ENCODE data around the gene TRPM6. TPM values are rescaled to one million over a fixed set of nuclear protein-coding genes. Genes with fewer than 3 reads are reported as not detected.

The TRPM6 gene
- total RNA-seq, 1 donor from 2014 or later, result 0.21 TPM

GRCh38 chr9:74755355-74755754 lies 132.4 kb downstream of the TRPM6 start:
- H3K27me3 ChIP-seq (ENCODE audit: control insufficient read depth, insufficient read depth, low read length), result no peaks in the 10 kb centered on the region
- no peak overlapping the region for H3K4me3 ChIP-seq (ENCODE audit: low read depth, low read length)
- TF ChIP-seq CTCF (IDR thresholded peaks at IDR 0.05; ENCODE audit: insufficient read depth, low read length, poor library complexity, severe bottlenecking), result no peak
- DNase-seq (ENCODE audit: low read depth), result no peak
- H3K36me3 ChIP-seq (ENCODE audit: control insufficient read depth, insufficient read depth, low read length), result no peaks in the 10 kb centered on the region

- TF ChIP-seq CTCF (IDR thresholded peaks at IDR 0.05; ENCODE audit: insufficient read depth, low read length, poor library complexity, severe bottlenecking), result no peak
- DNase-seq (ENCODE audit: low read depth), result peak; percentile 7
- no peaks in the 10 kb centered on the region for H3K27me3 ChIP-seq (ENCODE audit: control insufficient read depth, insufficient read depth, low read length)
- no peak overlapping the region for H3K4me3 ChIP-seq (ENCODE audit: low read depth, low read length)
- H3K36me3 ChIP-seq (ENCODE audit: control insufficient read depth, insufficient read depth, low read length), result no peaks in the 10 kb centered on the region
Observed at GRCh38 chr9:74753650-74754049, 134.1 kb downstream of the TRPM6 start.

- H3K27me3 ChIP-seq (ENCODE audit: control insufficient read depth, insufficient read depth, low read length), result no peaks in the 10 kb centered on the region
- H3K4me3 ChIP-seq (ENCODE audit: low read depth, low read length), result no peak overlapping the region
- DNase-seq (ENCODE audit: low read depth), result no peak
- no peak for TF ChIP-seq CTCF (IDR thresholded peaks at IDR 0.05; ENCODE audit: insufficient read depth, low read length, poor library complexity, severe bottlenecking)
- H3K36me3 ChIP-seq (ENCODE audit: control insufficient read depth, insufficient read depth, low read length), result no peaks in the 10 kb centered on the region
Observed at GRCh38 chr9:74748966-74749365, 138.8 kb downstream of the TRPM6 start.

DNA sequence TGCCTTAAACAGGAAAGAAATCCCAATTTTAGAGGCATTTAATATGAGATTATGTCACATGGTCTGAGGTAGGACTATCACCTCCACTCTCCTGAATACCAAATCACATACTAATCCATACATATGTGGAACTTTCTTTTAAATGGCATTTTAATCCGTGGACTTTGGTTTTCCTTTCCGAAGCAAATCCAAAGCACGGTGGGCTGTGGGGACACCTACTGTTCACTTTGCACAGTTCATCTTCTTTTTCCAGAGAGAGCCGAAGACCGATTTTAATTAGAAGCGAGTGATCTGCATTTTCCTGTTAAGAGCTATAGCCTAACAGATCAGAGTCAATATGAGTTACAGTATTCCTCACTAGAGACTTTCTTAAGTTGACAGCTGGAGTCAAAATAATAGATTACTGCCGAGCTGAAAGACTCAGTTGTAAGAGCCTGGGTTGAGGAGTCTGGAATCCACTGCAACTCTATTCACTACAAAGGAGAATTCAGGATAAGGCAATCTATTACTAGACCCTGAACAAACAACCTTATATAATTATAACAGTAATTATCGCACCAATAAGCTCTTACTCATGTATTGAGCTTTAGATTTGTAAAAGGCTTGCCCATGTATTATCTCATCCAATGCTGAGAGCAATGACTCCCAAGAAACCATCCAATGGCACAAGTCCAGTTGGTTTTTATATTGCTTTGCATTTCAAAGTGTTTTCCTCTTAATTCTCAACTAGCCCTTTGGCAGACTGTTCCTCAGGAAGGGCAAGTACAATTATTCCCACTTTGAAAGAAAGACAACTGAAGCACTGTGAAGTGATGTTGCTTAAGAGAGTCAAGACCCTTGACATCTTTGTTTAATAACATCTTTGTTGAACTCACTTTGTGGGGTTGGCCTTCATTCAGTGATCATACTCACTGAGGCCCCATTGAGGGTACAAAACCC lies 144.7 kb downstream of the TRPM6 start:
- no peak for DNase-seq (ENCODE audit: low read depth)
- peak; percentile 78 for TF ChIP-seq CTCF (IDR thresholded peaks at IDR 0.05; ENCODE audit: insufficient read depth, low read length, poor library complexity, severe bottlenecking)
- Histone ChIP-seq H3K36me3 (ENCODE audit: control insufficient read depth, insufficient read depth, low read length) (no peaks in the 10 kb centered on the region), H3K27me3 (ENCODE audit: control insufficient read depth, insufficient read depth, low read length) (no peaks in the 10 kb centered on the region), H3K4me3 (ENCODE audit: low read depth, low read length) (no peak overlapping the region)

- H3K4me3 ChIP-seq (ENCODE audit: low read depth, low read length), result no peak overlapping the region
- H3K36me3 ChIP-seq (ENCODE audit: control insufficient read depth, insufficient read depth, low read length), result no peaks in the 10 kb centered on the region
- no peak for DNase-seq (ENCODE audit: low read depth)
- no peaks in the 10 kb centered on the region for H3K27me3 ChIP-seq (ENCODE audit: control insufficient read depth, insufficient read depth, low read length)
- TF ChIP-seq CTCF (IDR thresholded peaks at IDR 0.05; ENCODE audit: insufficient read depth, low read length, poor library complexity, severe bottlenecking), result no peak
Observed at GRCh38 chr9:74742191-74742790, 145.4 kb downstream of the TRPM6 start.
